Activated CD8-positive, alpha-beta T cell treated with anti-CD3 and anti-CD28 coated beads, Interleukin-2, amount 10 ng/mL, durations not matched to agents 7 days and 5 days (primary cell): ENCODE measurements around the gene GDNF. TPM values are rescaled to one million over a fixed set of nuclear protein-coding genes. Genes with fewer than 3 reads are reported as not detected.

Experiments used
- ATAC-seq: fragments of 150-1000 bp; cut with Tn5 transposase; one replicate; pipeline ENCODE4 v1.10.0; 2021; ENCODE audit warnings: moderate library complexity
- CTCF ChIA-PET: fragments of 350-600 bp; sonication (Branson Sonifier 250); formaldehyde crosslinking; loops from one replicate; lab custom pipeline; 2021; ENCODE audit warnings: antibody characterized with exemption; lab: Charles Lee
- POLR2A ChIA-PET: fragments of 350-600 bp; sonication (Branson Sonifier 250); formaldehyde crosslinking; loops from one replicate; lab custom pipeline; 2021; ENCODE audit warnings: antibody characterized with exemption; lab: Charles Lee
- DNase-seq: peaks from one replicate; pipeline ENCODE4 v3.0.0-alpha.2; 2020
- H3K27ac Mint-ChIP-seq: one replicate; pipeline ENCODE4 v1.8.0; 2021; ENCODE audit warnings: mild to moderate bottlenecking, mixed read lengths
- H3K27me3 Mint-ChIP-seq: one replicate; pipeline ENCODE4 v1.8.0; 2021; ENCODE audit warnings: low read depth, mixed read lengths
- H3K36me3 Mint-ChIP-seq: one replicate; pipeline ENCODE4 v1.8.0; 2021; ENCODE audit warnings: low read depth, mixed read lengths
- H3K4me1 Mint-ChIP-seq: one replicate; pipeline ENCODE4 v1.8.0; 2021; ENCODE audit warnings: low read depth, mixed read lengths
- H3K4me3 Mint-ChIP-seq: one replicate; pipeline ENCODE4 v1.8.0; 2021; ENCODE audit warnings: mild to moderate bottlenecking, mixed read lengths
- H3K9me3 Mint-ChIP-seq: one replicate; pipeline ENCODE4 v1.8.0; 2022; ENCODE audit warnings: mixed read lengths; ENCODE audit not compliant: insufficient read depth
- total RNA-seq, 2 experiments: library from RNA; stranded (reverse); gene quantifications; one replicate each; pipeline ENCODE4 v1.2.3, GENCODE V29; 2021

GDNF gene
- total RNA-seq: not detected

- Mint-ChIP-seq H3K4me3 (peak within 1 kb of the TSS; percentile 43), H3K27ac (no peak within 1 kb of the TSS), H3K27me3 (peaks cover 69% of the 10 kb centered on the region), H3K36me3 (peaks cover 2% of the 10 kb centered on the region), H3K4me1 (peaks cover 26% of the 10 kb centered on the region), H3K9me3 (no peaks in the 10 kb centered on the region)
- no peak for ATAC-seq
- ChIA-PET POLR2A (no interaction called here), CTCF (no interaction called here)
- no peak for DNase-seq
Measured at GRCh38 chr5:37839407-37840052, at the start of gene GDNF. TSS of gene GDNF (minus strand) at chr5:37840041. CDS start at chr5:37834796, 5,245 bp downstream.

GRCh38 chr5:37888476-37888875 lies 48.6 kb upstream of the GDNF start:
- H3K36me3 Mint-ChIP-seq: no peaks in the 10 kb centered on the region
- POLR2A ChIA-PET: no interaction called here
- ATAC-seq (no peak), DNase-seq (no peak)
- CTCF ChIA-PET: no interaction called here
- H3K27ac Mint-ChIP-seq: no peak overlapping the region
- H3K4me3 Mint-ChIP-seq: no peak overlapping the region
- H3K27me3 Mint-ChIP-seq: no peaks in the 10 kb centered on the region
- no peaks in the 10 kb centered on the region for H3K4me1 Mint-ChIP-seq
- H3K9me3 Mint-ChIP-seq: no peaks in the 10 kb centered on the region

- no peaks in the 10 kb centered on the region for H3K4me1 Mint-ChIP-seq
Measured at GRCh38 chr5:37886242-37886905, 46.5 kb upstream of the GDNF start.

GRCh38 chr5:37882636-37883035 lies 42.8 kb upstream of the GDNF start:
- ChIA-PET CTCF (no interaction called here), POLR2A (no interaction called here)
- Mint-ChIP-seq H3K27me3 (no peaks in the 10 kb centered on the region), H3K9me3 (no peaks in the 10 kb centered on the region), H3K4me1 (no peaks in the 10 kb centered on the region), H3K27ac (no peak overlapping the region), H3K36me3 (no peaks in the 10 kb centered on the region), H3K4me3 (no peak overlapping the region)
- no peak for ATAC-seq
- no peak for DNase-seq

More at GRCh38 chr5:37886242-37886905, 46.5 kb upstream of the GDNF start:
- no peaks in the 10 kb centered on the region for H3K36me3 Mint-ChIP-seq
- H3K9me3 Mint-ChIP-seq: no peaks in the 10 kb centered on the region
- DNase-seq (no peak), ATAC-seq (no peak)
- no peak overlapping the region for H3K4me3 Mint-ChIP-seq
- H3K27ac Mint-ChIP-seq: no peak overlapping the region
- POLR2A ChIA-PET: no interaction called here
- CTCF ChIA-PET: no interaction called here
- no peaks in the 10 kb centered on the region for H3K27me3 Mint-ChIP-seq

- Mint-ChIP-seq H3K27ac (no peak overlapping the region), H3K4me3 (no peak overlapping the region), H3K36me3 (no peaks in the 10 kb centered on the region), H3K27me3 (no peaks in the 10 kb centered on the region), H3K9me3 (no peaks in the 10 kb centered on the region), H3K4me1 (no peaks in the 10 kb centered on the region)
- DNase-seq (no peak), ATAC-seq (no peak)
- ChIA-PET POLR2A (no interaction called here), CTCF (no interaction called here)
Measured at GRCh38 chr5:37881359-37881758, 41.5 kb upstream of the GDNF start.

GRCh38 chr5:37876943-37877342 lies 37.1 kb upstream of the GDNF start:
- H3K27ac Mint-ChIP-seq: no peak overlapping the region
- H3K9me3 Mint-ChIP-seq: no peaks in the 10 kb centered on the region
- DNase-seq (no peak), ATAC-seq (no peak)
- CTCF ChIA-PET: interaction anchor here (1.3 kb wide), 1 partner anchor 40 kb away, joined by 3 read pairs; no protein-coding TSS in a partner anchor
- H3K36me3 Mint-ChIP-seq: no peaks in the 10 kb centered on the region
- H3K4me1 Mint-ChIP-seq: no peaks in the 10 kb centered on the region
- POLR2A ChIA-PET: no interaction called here
- no peak overlapping the region for H3K4me3 Mint-ChIP-seq
- H3K27me3 Mint-ChIP-seq: no peaks in the 10 kb centered on the region

- DNase-seq (no peak), ATAC-seq (no peak)
- ChIA-PET CTCF (interaction anchor here (1.3 kb wide), 1 partner anchor 40 kb away, joined by 3 read pairs; no protein-coding TSS in a partner anchor), POLR2A (no interaction called here)
- Mint-ChIP-seq H3K9me3 (no peaks in the 10 kb centered on the region), H3K4me3 (no peak overlapping the region), H3K27me3 (no peaks in the 10 kb centered on the region), H3K4me1 (no peaks in the 10 kb centered on the region), H3K36me3 (no peaks in the 10 kb centered on the region), H3K27ac (no peak overlapping the region)
Measured at GRCh38 chr5:37876245-37876644, 36.4 kb upstream of the GDNF start.

GRCh38 chr5:37875051-37875787 lies 35.4 kb upstream of the GDNF start:
- Mint-ChIP-seq H3K4me3 (no peak overlapping the region), H3K27ac (no peak overlapping the region), H3K9me3 (no peaks in the 10 kb centered on the region), H3K27me3 (no peaks in the 10 kb centered on the region), H3K4me1 (no peaks in the 10 kb centered on the region), H3K36me3 (no peaks in the 10 kb centered on the region)
- CTCF ChIA-PET: no interaction called here
- no peak for DNase-seq
- POLR2A ChIA-PET: no interaction called here
- no peak for ATAC-seq

GRCh38 chr5:37873988-37874387 lies 34.1 kb upstream of the GDNF start:
- H3K27ac Mint-ChIP-seq: no peak overlapping the region
- ChIA-PET POLR2A (no interaction called here), CTCF (no interaction called here)
- H3K4me3 Mint-ChIP-seq: no peak overlapping the region
- H3K9me3 Mint-ChIP-seq: no peaks in the 10 kb centered on the region
- H3K27me3 Mint-ChIP-seq: no peaks in the 10 kb centered on the region
- DNase-seq (no peak), ATAC-seq (no peak)
- no peaks in the 10 kb centered on the region for H3K36me3 Mint-ChIP-seq
- H3K4me1 Mint-ChIP-seq: no peaks in the 10 kb centered on the region

GRCh38 chr5:37871023-37871815 lies 31.4 kb upstream of the GDNF start:
- ATAC-seq (no peak), DNase-seq (no peak)
- H3K27ac Mint-ChIP-seq: no peak overlapping the region
- no peaks in the 10 kb centered on the region for H3K9me3 Mint-ChIP-seq
- ChIA-PET CTCF (no interaction called here), POLR2A (no interaction called here)
- no peaks in the 10 kb centered on the region for H3K4me1 Mint-ChIP-seq
- H3K27me3 Mint-ChIP-seq: no peaks in the 10 kb centered on the region
- H3K4me3 Mint-ChIP-seq: no peak overlapping the region
- no peaks in the 10 kb centered on the region for H3K36me3 Mint-ChIP-seq

- Mint-ChIP-seq H3K4me3 (no peak overlapping the region), H3K27ac (no peak overlapping the region), H3K4me1 (no peaks in the 10 kb centered on the region), H3K27me3 (no peaks in the 10 kb centered on the region), H3K9me3 (no peaks in the 10 kb centered on the region), H3K36me3 (no peaks in the 10 kb centered on the region)
- ChIA-PET POLR2A (no interaction called here), CTCF (no interaction called here)
- ATAC-seq (no peak), DNase-seq (no peak)
Measured at GRCh38 chr5:37869216-37869615, 29.4 kb upstream of the GDNF start.
